ENCODE results near the gene LIM2.

LIM2 gene

DNA sequence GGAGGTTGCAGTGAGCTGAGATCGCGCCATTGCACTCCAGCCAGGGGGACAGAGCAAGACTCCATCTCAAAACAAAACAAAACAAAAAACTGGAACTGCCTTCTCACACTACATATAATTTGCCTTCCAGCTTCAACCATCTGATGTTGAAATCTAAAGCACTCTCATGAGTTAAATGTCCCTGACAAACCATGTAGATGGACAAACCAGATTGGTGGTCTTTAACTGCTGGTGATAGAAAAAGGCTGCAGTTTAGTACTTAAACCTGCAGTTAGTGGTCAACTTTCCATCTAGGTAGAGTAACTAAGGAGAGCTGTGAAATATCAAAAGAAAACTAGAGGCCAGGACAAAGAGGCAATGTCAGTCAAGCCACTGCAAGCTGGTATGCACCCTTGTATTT is 8.4 kb upstream of the LIM2 start:
- DNase-seq (ENCODE audit: low spot score): no peak

DNA sequence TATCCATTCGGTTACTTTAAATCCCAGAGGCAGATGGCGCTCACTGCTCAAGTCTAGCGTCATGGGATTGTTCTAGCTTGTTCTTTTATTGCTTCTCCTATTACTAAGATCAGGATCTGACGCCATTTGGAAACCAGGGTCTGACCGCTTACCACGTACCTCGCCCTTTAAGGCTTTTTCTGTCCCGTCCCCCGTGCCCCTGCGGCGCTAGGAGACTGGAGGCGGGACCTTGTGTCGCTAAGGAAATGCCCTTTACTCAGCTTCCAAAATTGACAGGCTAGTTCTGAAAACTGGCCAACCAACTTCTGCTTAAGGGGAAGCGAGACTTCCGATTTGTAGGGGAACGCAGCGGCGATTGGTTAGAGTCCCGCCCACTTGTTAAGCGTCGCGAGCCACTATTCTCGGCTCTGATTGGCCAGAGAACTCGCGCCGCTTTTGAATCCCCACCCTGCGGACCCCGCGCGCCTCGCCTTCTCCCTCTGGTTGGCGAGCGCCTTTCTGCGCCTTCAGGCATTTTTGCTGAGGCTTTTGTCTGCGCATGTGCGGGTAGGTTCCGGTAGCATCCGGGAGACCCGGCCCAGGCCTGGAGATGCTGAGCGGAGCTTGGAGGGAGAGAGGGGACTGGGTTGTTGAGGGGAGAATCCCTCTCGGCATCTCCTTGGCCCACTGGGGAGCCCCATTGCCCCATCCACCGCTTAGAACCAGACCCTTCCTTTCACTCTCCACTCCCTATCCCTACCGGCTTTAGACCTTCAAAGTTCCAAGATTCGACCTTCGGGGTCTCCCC is 6.5 kb upstream of the LIM2 start:
- DNase-seq (ENCODE audit: low spot score): peak; percentile 94

DNA sequence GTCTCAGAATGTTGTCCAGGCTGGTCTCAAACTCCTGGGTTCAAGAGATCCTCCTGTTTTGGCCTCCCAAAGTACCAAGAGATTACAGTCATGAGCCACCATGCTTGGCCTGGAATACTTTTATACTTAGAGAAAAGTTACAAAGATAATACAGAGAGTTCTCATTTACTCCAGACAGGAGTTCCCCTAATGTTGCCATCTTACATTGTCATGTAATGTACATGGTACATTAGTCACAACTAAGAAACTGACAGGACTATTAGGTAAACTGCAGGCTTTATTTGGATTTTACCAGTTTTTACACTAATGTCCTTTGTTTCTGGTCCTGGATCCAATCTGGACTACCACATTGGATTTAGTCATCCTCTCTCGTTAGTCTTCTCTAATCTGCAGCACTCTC is 4.9 kb upstream of the LIM2 start:
- no peak for DNase-seq (ENCODE audit: low spot score)

DNA sequence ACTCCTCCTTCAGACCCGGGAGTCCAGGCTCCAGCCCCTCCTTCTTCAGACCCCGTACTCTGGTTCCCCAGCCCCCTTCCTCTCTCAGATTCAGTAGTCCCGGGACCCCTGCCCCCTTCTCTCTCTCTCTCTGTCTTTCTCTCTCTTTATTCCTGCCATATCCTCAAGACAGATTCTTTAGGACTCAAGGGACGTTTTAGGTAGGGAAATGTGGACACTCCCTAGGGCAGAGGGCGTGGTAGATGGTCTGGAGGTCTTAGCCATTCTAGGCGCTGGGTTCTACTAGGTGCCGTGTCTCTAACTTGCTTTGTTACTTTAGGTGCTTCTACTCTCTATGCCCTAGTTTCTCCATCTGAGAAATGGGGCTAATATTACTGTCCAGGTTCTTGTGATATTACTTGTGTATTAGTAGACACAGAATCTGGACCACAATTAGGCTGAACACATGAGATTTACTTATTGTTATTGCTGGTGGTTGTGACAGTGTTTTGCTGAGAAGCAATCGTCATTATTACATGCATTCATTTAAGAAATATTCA is 3.4 kb upstream of the LIM2 start:
- no peak for DNase-seq (ENCODE audit: low spot score)

DNA sequence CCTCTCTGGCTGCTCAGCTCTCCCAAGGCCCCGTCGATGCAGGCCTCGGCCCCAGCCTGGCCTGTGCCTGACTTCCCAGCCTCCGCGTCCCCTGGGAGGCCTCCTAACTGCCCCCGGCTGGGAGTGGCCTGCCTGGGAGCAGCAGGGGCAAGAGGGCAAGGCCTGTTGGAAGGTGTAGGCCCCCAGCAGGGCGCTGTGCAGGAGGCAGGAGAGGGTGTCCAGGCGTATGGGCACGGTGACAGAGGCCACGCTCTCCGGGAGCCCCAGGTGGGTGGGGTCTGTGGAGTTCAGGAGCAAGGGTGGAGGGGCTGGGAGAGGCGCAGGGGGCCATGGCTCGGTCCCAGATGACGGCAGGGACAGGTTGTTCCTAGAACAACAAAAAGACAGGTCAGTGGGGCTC is 1.4 kb upstream of the LIM2 start:
- no peak for DNase-seq (ENCODE audit: low spot score)

DNA sequence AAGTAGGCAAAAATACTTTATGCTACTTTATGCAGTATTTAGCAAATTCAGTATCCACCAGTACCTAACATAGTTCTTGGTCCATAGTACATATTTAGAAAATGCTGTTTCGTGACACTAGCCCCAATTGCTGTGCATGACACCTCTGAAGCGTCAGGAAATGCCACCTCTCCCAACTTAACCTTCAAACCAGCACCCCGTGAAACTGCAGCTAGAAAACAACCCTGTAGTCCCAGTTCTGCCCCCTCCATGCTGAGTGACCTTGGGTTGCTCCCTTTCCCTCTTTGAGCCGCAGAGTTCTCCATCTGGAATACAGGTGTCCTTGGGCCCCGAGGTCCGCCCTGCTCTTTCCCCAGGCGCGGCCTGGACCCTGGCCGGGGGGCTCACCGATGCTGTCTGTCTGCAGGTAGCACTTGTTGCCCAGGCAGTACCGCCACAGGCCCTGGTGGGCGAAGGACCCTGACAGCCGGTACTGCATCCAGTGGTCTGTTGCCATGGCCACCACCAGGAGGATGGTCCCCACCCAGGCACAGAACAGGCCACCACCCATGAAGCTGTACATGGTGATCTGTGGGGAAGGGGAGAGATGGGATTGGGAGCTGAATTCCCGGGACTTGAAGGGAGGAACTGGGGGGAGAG is 773 bp downstream of the LIM2 start:
- no peak for DNase-seq (ENCODE audit: low spot score)

DNA sequence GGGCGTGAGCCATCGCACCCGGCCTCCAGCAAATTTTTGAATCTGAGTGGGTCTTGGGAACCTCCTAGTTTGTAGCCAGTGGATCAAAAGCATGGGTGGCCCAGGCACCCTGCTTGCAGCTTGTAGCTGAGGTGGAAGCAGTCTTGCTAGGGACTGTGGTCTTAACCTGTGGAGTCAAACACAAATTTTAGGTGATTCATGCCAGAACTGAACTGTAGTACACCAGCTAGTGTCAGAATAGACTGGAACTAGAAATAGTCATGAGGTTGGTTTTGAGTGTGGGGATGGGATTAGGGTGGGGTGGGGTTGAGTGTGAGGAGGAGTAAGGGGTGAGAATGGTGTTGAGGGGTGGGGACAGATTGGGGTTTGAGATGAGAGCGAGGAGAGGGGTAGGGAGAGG is 5.8 kb downstream of the LIM2 start:
- no peak for DNase-seq (ENCODE audit: low spot score)

DNA sequence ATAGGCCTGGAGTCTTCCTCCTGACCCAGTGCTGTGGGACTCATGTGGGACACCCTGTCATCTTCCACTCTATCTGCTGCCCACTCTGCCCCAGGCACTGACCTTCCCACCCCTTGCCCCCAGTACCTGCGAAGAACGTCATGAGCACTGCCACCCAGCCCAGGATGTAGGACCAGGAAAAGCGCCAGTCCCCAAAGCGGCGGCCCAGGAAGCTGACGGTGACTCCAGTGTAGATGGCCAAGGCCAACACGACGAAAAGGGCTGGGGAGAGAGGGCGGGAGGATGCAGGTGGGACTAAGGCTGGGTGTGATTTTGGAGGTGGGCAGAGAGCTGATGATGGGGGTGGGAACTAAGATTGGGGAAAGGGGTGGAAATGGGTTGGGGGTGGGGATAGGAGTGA is 7.4 kb downstream of the LIM2 start:
- DNase-seq (ENCODE audit: low spot score): no peak

DNA sequence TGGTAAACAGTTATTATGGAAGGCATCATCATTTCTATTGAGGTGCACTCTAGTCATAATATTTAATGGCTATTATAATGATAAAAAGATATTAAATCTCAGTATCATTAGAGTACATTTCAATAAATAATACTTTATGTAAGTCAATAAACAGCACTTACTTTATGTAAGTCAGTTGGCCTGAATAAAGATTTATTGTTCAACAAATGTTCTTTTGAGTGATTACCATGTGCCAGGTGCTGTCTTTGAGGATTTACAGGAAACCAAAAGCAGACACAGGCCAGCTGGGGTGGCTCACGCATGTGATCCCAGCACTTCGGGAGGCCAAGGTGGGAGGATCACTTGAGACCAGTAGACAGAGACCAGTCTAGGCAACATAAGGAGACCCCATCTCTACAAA is 10.4 kb downstream of the LIM2 start:
- DNase-seq (ENCODE audit: low spot score): no peak

DNA sequence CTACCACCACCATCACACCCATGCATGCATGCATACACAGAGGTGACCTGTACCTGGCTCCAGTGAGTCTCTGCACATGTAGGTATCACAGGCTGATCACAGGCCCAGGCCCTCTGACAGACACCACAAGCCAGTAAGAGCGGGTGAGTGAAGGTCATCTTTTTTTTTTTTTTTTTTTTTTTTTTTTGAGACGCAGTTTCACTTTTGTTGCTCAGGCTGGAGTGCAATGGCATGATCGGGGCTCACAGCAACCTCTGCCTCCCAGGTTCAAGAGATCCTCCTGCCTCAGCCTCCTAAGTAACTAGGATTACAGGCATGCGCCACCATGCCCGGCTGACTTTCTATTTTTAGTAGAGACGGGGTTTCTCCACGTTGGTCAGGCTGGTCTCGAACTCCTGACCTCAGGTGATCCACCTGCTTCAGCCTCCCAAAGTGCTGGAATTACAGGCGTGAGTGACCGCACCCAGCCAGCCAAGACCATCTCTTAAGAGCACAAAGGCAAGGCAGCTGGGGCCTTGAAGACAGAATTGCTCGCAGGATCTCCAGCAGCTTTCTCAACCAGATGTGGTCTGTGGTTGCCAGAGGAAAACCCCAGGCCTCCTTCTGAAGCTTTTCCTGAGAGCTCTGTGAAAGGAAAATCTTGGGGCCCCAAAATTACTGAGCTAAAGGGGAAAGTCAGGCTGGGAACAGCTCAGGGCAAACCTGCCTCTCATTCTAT is 12.1 kb downstream of the LIM2 start:
- DNase-seq (ENCODE audit: low spot score): no peak

DNA sequence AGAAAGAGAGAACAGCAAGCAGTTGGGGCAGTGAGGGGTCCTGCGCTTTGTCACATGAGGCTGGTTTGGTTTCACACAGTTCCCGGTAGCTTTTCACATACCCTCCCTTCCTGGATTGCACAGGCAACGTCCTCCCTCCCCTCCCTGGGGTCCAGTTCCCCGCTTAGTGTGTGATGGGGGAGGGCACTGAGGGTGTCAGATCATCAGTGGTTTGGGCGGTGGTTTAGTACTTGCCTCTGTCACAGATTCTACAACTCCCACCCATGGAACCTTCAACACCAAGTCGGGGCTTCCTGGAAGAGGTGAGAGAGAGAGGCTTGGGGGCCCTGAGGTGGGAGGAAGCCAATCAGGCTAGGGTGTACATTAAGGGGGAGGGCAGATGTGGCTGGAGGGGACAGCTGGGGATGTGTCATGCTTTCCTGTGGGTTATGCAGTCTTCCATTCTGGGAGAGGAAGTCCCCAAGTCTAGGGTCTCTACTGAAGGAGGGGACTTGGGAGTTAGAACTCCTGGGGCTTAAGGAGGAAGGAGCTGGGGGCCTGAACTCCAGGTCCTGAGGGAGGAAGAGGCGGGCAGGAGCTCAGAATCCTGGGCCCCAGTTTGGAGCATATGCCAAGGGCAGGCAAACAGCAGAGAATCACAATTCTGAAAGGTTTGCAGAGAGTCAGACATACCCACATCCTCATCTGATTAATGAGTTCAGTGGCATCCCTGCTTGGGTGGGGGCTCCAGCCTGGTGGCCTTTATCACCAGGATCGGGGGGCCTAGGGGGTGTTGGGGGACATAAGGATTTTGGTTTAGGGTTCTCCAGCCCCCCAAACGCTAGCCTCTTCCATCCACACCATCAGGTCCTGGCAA is 14.9 kb downstream of the LIM2 start, which contains the start of gene NKG7:
Gene NKG7, minus strand, starts transcription at position 6 of the 856 bp plus-strand sequence. CDS start 119 bp downstream, outside the sequence.
- DNase-seq (ENCODE audit: low spot score): peak; percentile 93

DNA sequence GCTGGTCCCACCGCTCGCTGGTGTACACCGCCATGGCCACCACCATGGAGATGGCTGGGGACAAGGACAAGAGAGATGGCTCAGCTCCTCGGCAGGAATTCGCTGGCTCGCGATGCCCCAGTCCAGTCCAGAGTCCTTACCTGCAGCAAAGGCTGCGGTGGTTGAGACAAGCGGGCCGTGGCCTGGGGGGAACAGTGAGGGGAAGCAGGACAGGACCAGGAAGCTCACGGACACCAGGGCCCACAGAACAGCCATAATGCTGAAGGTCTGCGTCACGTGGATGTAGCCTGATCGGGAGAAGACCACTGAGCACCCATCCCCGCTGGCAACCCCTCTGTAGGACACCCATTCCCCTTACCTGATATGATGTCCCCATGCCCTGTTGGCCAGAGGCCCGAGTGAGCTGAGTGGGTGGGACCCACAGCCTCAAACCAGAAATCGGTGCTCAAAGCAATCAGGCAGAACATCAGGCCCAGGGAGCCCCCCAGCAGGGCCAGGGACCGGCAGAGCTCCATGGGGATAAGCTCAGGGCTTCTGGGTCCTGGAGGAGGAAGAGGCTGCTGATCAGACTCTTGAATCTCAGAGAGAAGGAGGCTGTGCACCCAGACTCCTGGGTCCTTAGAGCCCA is 15.6 kb downstream of the LIM2 start:
- DNase-seq (ENCODE audit: low spot score): no peak

DNA sequence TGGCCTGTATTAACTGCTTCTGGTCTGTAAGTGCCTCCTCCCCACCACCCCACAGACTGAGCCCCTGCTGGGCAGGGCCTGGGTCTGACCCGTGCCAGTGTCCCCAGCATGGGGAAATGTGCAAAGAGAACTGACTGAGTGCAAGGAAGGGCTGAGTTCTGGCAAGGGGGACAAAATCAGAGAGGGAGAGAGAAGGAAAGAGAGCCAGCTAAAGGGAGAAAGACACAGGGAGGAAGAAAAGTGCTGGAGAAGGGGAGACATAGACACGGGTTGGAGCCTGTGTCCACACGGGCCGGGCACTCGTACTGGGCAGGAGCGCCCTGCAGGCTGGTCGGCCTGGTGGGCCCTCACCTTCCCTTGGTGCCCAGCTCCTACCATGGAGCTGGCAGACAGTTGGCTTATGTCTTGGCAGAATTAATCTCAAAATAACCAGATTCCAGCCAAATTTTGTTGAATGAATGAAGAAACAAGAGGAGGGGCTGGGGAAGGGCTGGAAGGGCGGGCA is 16.5 kb downstream of the LIM2 start:
- no peak for DNase-seq (ENCODE audit: low spot score)

DNA sequence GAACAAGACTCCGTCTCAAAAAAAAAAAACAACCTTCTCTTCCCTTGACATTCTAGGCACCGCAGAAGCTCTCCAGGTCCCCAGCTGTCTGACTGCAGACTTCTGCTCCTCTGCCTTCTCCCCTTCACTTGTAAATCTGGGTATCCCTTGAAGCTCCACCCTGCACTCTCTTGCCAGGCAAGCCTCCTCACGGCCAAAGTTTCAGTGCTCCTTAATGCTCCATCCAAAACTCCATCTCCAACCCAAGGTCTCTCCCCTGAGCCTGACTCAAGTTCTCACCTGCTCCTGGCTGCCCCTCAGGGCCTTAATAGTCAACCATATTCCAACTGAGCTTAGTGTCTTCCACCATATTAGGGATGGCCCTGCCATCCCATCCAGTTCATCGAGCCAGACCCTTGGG is 17.5 kb downstream of the LIM2 start:
- no peak for DNase-seq (ENCODE audit: low spot score)

DNA sequence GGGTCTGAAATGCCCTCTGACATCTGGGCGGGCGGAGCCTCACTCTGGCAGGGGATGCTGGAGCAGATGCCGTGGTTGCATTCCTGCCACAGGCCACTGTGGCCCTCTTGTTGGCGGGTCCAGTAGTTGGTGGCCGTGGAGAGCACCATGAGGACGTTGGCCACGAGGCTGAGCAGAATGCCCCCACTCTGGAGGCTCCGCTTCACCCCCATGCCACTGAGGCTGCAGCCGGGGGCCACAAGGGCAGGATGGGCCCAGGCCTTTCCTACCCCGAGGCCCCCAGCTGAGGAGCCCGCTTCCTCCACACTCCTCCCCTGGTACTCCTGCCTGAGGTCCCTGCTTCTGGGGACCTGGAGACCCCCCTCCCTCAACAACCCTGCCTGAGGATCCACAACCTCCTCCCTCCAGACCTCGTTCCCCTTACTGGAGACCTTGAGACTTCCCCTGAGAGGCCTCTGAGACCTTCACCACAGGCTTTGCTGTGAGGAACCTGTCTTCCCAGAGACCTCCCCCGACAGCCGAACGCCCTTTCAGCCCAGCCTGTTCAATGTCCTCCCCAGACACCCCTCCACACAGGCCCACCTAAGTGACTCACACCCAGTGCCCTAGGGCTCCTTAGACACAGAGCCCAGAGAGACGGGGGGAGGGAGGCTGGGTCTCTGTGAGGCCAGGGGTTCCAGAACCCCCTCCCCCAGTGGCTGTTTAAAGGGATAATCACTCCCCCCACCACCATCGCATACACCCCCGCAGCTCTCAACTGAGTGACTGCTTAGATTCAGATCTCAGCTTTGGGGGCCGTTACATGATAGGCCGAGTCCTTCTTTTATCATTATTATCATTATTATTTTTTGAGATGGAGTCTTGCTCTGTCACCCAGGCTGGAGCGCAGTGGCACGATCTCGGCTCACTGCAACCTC is 19.1 kb downstream of the LIM2 start, which contains the start of gene CLDND2:
Gene CLDND2, minus strand, starts transcription at position 638 of the 917 bp plus-strand sequence. Its CDS starts 426 bp downstream, at position 212.
- peak; percentile 43 for DNase-seq (ENCODE audit: low spot score)

DNA sequence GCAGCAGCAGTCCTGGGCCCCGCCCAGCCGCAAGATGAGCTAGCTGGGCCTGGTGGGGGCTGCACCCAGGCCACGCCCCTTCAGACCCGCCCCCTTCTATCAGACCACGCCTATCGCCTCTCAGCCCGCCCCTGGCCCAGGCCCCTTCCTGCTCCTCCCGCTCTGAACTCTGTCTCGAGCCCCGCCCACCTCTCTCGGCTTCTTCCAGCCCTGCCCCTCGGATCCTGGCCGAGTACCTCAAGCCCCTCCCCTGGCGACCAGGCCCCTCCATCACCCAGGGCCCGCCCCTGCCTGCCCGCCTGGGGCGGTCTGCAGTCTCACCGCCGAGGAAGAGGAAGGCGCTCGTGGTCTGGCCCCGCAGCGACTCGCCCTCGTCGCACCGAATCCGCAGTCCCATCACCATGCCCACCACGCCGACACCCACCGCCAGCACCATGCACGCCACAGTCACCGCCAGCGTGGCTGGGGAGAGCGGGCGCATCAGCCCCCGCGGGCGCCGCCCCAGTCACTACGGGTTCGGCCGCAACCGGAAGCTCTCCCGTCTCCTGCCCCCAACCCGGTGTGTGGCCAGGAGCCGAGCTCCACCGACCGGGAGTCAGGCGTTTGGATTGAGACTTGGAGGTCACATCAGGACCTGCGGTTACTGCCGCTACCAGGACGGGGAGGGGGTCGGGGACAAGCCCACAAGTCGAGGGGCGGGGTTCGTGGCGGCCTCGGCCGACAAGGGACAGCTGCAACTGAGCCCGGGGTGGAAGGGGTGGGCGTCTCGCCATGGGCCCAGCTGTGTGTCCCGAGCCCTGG is 20.0 kb downstream of the LIM2 start:
- DNase-seq (ENCODE audit: low spot score): peak; percentile 98

DNA sequence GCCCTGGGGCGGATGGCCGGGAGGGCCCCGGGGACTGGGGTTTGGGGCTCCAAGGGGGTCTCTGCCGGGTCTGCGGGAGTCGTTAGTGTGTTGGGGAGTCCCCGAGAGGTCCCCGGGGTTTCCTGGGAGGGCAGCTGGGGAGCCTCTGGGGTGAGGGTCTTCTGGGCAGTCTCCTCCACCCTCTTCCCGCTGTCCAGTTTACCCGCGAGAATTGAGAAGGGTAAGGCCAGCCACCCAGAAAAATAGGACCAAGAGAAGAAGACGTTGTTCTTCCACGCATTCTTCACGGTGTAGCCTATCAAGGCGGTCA is 20.6 kb downstream of the LIM2 start:
- no peak for DNase-seq (ENCODE audit: low spot score)

DNA sequence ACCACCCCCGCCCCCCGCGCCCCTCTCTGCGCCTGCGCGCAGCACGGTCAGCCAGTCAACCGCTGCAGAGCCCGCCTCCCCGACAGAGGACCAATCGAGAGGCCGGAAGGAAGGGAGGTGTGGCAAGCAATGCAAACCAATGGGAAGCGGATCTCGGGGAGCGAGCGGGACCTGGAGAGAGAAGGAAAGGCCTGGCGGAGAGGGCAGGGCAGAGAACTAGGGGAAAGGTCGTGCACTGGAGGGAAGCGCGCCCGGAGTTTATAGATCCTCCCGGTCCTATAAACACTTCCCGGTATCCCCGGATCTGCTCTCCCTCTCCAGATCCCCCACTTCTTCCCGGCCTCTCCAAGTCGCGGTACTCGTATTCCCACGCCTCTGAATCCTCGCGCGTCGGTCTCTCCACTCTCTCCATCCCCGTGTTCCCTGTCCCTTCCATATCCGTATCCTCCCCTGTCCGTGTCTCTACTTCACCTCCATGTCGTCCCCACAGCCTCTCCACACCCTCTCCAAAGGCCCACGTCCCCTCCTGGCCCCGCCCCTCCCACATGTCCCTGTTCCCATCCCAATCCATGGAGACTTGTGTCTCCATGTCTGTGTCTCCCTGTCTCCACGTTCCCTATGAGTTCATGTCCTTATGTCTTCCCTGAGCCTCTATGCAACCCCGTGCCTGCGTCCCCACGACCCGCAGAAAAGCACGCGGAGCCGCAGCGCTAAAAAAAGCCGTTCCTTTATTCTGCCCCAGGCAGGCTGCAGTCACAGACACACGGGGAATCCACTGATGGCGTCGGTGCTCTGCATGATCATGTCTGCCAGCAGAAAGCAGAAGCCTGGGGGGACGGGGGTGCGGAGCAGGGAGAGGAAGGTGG is 21.2 kb downstream of the LIM2 start:
- DNase-seq (ENCODE audit: low spot score): peak; percentile 94

All from CD4-positive, alpha-beta T cell treated with Interleukin-15 for 4 hours (primary cell).